RCC 7860 (cell line): ENCODE data around the gene CACNA1B.
"Not testable (repeated sequence)": the region's sequence is repeated elsewhere in the genome, so short reads cannot be mapped to it uniquely, and the experiment has no call there.

Source experiments
- DNase-seq: peaks from one replicate; pipeline ENCODE4 v3.0.0-alpha.2; 2015; ENCODE audit warnings: low spot score
- FAIRE-seq: peaks from 2 replicates; lab custom pipeline; 2012; peaks lifted over from hg19 to GRCh38; lab: Jason Lieb, UNC

CACNA1B gene

DNA sequence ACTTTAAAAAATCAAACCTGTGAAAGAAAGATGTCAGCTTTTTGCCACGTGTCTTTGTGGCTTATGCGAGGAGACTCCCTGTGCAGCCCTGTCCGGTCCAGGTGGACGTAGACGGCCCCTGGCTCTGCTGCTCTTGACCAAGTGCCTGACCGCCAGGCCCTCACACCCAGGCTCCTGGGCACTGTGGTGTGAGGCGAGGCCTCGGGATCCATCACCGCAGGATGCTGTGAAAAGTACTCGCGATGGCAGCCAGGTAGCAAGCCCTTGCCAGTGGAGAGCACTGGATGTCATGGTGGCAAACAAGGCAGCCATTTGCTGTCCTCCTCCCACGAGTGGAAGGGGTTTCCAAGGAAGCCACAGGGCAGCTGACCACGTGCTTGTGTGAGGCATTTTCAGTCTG is 245.1 kb downstream of the CACNA1B start:
- DNase-seq: no peak
- no peak for FAIRE-seq

DNA sequence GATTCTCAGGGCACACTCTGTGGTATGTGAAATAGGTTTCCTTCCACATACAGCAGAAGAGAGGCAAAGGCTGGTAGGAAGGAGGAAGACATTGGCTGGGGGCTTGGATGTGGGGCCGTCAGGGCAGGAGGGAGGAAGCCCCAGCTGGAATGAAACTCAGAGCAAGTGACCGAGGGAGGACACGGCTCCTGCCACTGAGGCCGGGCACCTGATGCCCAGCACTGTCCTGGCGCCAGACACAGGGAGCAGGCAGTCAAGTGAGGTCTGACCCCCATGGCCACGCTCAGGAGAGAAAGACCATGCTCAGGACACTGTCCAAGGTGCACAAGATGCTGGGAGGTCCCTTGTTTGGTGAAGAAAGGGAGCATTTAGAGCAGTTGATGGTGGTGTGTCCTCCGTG is 245.5 kb downstream of the CACNA1B start:
- no peak for DNase-seq

GRCh38 chr9:138126090-138126857 is 248.7 kb downstream of the CACNA1B start:
- FAIRE-seq, DNase-seq: not testable (repeated sequence)

More for the DNA sequence above, 245.5 kb downstream of the CACNA1B start:
- no peak for FAIRE-seq

GRCh38 chr9:138126858-138127584 is 249.4 kb downstream of the CACNA1B start:
- DNase-seq, FAIRE-seq: not testable (repeated sequence)

DNA sequence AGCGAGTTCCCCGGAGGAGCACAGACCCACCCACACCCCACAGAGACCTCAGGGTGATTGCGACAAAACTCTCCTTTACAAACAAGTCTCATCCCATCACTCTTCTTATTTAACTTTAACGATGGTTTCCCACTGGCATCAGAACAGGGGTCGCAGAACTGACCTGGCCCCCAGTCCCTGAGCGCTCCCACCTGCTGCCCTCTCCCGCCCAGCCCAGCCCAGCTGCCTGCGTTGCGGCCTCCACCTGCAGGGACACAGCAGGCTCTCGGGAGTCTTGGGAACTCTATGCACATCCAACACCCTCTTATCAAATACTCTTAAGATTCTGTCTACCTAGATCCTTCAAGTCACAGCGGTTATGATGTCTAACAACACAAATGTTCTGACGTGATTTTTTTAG is 250.4 kb downstream of the CACNA1B start:
- not testable (repeated sequence) for FAIRE-seq, DNase-seq

GRCh38 chr9:138129318-138129717 is 251.7 kb downstream of the CACNA1B start:
- not testable (repeated sequence) for FAIRE-seq, DNase-seq

DNA sequence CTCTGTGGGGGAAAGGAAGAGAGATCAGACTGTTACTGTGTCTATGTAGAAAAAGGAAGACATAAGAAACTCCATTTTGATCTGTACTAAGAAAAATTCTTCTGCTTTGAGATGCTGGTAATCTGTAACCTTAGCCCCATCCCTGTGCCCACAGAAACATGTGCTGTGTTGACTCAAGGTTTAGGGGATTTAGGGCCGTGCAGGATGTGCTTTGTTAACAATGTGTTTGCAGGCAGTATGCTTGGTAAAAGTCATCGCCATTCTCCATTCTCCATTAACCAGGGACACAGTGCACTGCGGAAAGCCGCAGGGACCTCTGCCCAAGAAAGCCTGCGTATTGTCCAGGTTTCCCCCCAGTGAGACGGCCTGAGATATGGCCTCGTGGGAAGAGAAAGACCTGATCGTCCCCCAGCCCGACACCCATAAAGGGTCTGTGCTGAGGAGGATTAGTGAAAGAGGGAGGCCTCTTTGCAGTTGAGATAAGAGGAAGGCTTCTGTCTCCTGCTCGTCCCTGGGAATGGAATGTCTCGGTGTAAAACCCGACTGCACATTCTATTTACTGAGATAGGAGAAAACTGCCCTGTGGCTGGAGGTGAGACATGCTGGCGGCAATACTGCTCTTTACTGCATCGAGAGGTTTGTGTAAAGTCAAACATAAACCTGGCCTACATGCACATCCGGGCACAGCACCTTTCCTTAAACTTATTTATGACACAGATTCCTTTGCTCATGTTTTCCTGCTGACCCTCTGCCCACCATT is 255.5 kb downstream of the CACNA1B start:
- not testable (repeated sequence) for FAIRE-seq, DNase-seq

- DNase-seq, FAIRE-seq: not testable (repeated sequence)
Observed at GRCh38 chr9:138134581-138134980, 257.0 kb downstream of the CACNA1B start.

GRCh38 chr9:138139096-138139495 is 261.5 kb downstream of the CACNA1B start:
- not testable (repeated sequence) for FAIRE-seq

GRCh38 chr9:138140980-138141379 is 263.4 kb downstream of the CACNA1B start:
- FAIRE-seq, DNase-seq: not testable (repeated sequence)

More at GRCh38 chr9:138139096-138139495, 261.5 kb downstream of the CACNA1B start:
- not testable (repeated sequence) for DNase-seq

DNA sequence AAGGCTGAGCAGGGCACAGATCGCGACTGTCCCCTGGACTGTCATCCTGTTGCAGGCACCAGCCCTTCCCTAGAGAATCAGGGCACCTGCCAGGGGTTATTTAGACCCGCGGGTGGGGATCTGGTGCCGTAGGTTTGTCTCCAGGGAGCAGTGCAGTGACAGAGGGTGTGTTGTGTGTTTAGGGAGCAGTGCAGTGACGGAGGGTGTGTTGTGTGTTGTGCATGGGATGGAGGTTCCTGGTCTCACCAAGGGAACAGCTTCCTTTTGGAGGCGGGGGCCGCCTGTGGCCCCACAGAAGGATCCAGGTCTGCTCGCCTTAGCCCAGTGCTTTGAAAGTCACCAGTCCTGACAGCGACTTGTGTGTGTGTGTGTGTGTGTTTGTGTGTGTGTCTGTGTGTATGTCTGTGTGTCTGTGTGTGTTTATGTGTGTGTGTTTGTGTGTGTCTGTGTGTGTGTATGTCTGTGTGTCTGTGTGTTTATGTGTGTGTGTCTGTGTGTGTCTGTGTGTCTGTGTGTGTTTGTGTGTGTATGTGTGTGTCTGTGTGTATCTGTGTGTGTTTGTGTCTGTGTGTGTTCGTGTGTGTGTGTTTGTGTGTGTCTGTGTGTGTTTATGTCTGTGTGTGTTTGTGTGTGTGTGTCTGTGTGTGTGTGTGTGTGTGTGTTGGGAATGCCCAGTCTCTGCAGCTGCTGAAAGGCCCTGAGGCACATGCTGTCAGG is 265.1 kb downstream of the CACNA1B start:
- DNase-seq, FAIRE-seq: not testable (repeated sequence)

DNA sequence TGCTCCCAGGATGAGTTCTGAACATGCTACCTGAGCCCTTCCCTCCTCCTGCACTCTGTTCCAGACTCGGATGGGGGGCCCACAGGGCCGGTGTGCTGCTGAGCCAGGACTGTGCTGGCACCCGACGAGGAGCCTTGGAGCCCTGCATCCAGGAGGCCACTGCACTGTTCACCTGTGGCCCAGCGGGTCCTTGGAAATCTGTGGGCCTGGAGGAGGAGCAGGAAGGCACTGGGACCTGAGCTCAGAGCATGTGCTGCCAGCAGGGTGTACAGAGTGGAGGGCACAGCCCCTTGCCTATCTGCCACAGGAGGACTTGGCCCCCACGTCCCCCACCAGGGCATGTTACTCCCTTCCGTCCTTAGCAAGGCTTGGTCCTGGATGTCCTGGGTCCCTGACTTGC is 265.9 kb downstream of the CACNA1B start:
- FAIRE-seq, DNase-seq: not testable (repeated sequence)

DNA sequence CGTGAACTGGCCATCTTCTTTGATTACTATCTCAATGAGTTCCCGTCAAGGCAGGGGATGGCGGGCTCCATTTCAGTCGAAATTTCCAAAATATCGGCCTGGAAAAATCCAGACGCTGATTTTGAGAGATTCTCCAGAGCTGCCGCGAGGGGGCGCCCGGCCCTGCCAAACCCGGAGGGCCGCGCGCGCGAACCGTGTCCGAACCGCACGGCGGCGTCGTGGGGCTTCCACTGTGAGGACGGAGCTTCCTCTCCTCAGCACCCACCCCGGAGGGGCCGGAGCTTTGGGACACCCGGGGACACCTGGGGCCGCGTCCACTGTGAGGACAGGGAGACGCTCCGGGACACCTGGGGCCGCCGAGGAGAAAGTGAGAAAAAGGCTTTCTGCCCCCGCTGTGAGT is 270.0 kb downstream of the CACNA1B start:
- not testable (repeated sequence) for DNase-seq, FAIRE-seq

- not testable (repeated sequence) for DNase-seq, FAIRE-seq
Observed at GRCh38 chr9:138149672-138150656, 272.4 kb downstream of the CACNA1B start.

- FAIRE-seq: not testable (repeated sequence)
Observed at GRCh38 chr9:138155788-138156187, 278.2 kb downstream of the CACNA1B start.

DNA sequence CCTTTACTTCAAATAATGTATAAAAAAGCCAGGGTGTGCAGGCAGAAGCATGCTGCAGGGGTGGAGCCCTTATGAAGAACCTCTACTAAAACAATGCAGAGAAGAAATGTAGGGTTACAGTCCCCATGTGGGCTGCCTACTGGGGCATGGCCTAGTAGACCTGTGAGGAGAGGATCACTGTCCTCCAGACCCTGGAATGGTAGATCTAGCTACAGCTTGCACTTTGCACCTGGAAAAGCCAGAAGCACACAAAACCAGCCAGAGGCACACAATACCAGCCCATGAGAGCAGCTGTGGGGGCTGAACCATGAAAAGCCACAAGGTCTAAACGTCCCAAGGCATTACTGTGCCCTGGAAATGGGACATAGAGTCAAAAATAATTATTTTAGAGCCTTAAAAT is 289.2 kb downstream of the CACNA1B start:
- not testable (repeated sequence) for FAIRE-seq, DNase-seq

More at GRCh38 chr9:138155788-138156187, 278.2 kb downstream of the CACNA1B start:
- DNase-seq: not testable (repeated sequence)
